Activated CD4-positive, CD25-positive, alpha-beta regulatory T cell treated with anti-CD3 and anti-CD28 coated beads, Interleukin-2, amount 50 U/mL, for 24 hours (primary cell): ENCODE data around the gene C17orf50.

ENCODE experiments used
- ATAC-seq, 2 donors: fragments of 150-1000 bp; cut with Tn5 transposase; one replicate each; pipeline ENCODE4 v1.10.0; 2021; ENCODE audit warnings: mild to moderate bottlenecking in 1 of 2, moderate library complexity in 1 of 2

Gene C17orf50

GRCh38 chr17:35760587-35760986 is at the start of gene C17orf50:
Gene C17orf50, plus strand, starts transcription at chr17:35760887. Its CDS starts 55 bp downstream, at chr17:35760942.
- no peak for ATAC-seq

DNA sequence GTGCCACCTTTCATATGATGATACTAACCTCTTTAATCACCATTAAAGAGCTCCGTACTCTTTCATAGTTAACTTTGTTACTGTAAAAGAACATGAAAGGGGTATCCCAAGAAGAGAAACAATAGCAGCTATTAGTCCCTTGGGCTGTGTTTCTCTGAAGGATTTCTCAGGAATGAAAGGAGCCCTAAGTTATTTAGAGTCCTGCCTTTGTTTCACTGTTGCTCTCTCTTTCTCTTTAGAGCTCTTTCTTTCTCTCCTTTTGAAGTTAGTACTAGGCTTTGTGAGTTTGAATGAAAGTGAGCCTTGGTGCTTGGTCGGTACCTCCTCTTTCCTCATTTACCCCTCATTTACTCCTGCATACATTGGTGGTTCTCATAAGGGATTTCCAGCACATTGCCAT is 49.7 kb upstream of the C17orf50 start:
- ATAC-seq = no peak

- ATAC-seq = no peak
These were observed 47.5 kb upstream of the C17orf50 start for GRCh38 chr17:35713069-35713728.

DNA sequence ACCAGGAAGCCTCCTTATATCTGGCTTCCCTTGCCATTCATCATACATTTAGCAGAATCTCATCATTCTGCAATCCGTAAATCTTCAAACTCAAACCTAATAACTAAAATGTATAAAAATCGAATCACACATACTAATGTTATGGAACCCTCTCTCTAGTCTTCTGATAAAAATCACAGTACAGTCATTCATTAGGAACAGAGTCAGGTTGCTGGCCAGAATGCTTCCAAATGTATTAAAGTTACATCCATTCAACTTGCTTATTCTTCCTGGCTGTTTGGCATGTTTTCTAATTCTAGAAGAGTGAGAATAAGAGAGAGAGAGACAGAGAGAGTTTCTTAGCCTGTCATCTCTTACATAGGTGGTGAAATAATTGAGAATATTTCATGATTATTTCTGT is 45.7 kb upstream of the C17orf50 start:
- ATAC-seq = no peak

GRCh38 chr17:35715416-35715815 is 45.3 kb upstream of the C17orf50 start:
- ATAC-seq = no peak

DNA sequence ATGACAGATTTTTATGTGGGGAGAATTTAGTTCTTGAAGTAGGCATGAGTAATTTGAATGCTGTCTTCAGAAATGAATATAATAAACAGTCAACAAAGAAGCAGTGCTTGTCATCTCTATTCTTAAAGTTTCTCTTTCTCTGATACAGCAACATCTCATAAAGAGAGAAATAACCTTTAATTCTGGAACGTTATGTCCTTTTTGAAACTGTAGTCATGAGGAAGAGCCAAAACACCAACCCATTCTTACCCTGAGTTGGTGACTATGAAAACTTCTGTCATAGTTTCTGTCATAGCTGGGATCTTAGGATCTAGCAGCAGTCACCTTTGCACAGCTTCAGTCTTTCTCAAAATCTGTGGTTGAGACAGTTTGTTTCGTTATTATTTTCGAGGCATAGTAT is 44.5 kb upstream of the C17orf50 start:
- ATAC-seq = peak in 1 of 2 donors; percentile 20

DNA sequence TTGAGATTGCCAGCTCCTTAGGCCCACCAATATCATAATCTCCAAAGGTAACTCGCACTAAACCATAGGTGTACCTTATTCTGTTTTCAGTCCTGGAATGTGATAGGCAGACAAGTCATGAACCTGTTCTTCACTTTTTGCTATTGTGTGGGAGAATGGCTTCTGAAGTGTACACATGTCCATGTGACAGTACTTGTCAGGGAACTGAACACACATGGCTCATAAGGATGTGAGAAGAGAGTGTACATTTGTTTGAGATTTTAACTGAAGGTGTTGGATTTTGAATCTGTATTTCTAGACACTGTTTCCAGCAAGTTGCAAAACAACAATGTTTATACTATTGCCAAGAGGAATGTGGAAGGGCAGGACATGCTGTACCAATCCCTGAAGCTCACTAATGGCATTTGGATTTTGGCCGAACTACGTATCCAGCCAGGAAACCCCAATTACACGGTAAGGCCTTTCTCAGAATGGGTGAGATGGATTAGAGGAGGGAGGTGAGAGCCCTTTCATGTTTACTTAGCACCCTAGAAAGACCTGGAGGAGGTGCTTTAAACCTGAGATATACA is 43.7 kb upstream of the C17orf50 start:
- no peak for ATAC-seq

- no peak for ATAC-seq
These were observed 43.2 kb upstream of the C17orf50 start for GRCh38 chr17:35717475-35717874.

DNA sequence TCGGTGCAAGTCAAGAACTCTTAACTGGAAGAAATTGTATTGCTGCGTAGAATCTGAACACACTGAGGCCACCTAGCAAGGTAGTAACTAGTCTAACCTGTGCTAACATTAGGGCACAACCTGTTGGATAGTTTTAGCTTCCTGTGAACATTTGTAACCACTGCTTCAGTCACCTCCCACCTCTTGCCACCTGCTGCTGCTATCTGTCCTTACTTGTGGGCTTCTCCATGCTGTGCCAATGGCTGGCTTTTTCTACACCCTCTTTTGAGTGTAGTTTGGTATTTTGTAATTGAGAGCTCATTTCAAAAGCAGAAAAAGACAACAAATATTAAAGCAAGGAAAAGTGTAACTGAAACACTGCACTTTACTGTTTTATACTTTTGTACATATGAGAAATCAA is 37.0 kb upstream of the C17orf50 start:
- no peak for ATAC-seq

- ATAC-seq = no peak
These were observed 35.6 kb upstream of the C17orf50 start for GRCh38 chr17:35725058-35725457.

DNA sequence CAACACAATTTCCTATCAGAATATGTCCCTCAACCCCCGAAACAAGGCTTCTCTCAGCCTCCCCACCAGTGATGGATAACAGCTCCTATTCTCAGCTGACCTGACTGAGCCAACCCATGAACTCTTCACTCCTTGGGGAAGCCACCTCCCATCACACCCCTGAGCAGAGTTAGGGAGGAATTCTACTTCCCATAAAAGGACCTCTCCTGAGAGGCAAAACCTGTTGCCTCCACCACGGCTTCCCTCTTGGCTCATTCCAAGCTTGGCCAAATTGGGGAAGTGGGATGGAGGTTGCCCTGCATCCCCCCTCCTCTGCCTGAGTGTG is 34.9 kb upstream of the C17orf50 start:
- no peak for ATAC-seq

- ATAC-seq = no peak
These were observed 34.3 kb upstream of the C17orf50 start for GRCh38 chr17:35726127-35726952.

DNA sequence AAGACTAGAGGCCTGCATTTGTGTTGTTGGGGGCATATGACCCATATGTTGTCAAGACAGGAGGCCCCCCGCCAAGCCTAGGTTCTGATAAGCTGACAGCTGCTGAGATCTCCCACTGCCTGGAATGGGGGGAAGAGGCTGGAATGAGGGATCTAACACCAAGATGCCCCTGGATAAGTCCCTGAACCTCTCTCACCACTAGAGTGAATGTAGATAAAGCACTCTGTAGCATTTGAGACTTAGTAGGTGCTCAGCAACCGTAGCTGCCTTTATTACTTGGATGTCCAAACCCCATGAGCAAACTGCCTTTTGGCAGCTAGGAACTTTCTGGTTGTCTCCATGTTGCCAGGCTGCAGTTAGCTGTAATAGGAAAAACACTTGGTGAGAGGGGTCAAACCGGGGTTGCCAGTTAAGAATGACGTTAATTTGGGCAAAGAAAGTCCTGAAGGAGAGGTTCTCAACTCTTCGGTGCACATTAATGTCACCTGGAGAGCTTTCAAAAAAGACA is 33.7 kb upstream of the C17orf50 start:
- no peak for ATAC-seq

DNA sequence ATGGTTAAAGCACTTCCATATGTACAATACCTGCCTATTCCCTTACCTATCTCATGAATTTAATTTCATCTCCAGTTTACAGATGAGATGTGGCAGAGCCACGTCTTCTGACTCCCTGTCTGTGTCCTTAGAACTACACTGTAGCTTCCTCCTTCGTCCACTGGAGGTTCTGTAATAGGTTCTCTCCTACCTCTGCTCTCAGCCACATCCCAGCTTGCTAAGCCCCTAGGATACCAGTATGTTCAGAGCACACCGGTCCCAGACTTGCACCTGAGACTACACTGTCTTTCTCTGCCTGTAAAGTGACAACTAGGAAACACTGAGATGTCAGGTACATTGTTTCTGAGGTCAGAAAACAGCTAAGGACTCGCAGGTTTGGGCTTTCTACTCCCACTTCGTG is 33.1 kb upstream of the C17orf50 start:
- no peak for ATAC-seq

DNA sequence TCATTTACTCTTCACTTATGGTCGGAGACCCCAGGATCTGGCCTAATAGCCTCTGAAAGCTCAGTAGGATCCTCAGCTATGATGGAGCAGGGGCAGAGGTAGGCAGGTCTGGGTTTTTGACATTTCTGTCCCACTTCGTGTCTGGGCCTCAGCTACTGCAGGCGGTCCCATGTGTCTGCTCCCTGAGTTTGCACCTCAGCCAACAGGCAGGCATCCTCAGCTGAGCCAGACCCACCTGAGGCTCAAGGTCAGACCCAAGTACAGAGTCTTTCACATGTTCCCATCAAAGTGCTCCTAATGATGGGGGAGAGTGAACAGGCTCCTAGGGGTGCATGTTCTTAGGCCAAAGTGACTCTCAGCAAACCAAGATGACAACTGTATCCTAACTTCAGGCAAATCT is 32.1 kb upstream of the C17orf50 start:
- no peak for ATAC-seq

DNA sequence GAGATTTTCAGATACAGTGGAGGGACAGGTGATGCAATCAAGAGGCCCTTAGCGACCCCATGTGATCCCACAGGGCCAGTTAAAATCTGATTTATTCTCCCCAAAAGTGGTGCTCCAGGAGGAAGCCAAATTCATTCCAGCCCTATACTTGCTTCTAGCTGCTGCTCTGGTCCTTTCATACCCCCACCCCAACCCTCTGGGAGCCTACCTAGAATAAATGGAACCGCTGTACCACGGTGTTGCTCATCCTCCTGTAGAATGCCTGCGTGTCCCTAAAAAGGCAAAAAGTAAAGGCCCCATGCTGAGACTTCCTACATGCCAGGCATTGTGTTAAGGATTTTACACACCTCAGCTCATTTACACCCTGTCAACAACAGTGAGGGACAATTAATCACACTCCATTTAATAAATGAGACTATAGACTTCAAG is 31.3 kb upstream of the C17orf50 start:
- ATAC-seq = no peak

DNA sequence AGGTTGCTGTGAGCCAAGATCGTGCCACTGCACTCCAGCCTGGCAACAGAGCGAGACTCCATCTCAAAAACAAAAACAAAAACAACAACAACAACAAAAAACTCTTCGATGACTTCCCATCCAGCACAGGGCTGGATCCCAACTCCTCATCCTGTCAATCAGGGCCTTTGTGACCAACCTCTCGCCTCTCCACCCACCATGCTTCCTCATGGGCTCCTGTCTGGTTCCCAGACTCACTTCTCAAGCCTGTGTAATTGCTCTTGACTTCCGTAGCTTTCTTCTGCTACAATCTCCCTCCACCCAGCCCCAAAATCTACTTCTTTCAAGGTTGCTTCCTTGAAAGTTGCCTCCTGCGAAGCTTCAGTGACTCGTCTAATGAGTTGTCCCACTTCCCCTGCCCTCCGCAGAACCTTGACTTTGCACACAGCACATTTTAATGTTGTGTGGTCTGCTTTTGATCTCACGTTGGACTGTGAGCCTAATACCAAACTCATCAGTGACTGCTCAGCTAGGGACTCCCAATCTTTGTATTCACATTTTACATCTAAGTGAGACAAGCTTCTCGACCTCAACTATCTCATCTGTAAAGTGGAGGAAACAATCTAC is 30.2 kb upstream of the C17orf50 start:
- no peak for ATAC-seq

GRCh38 chr17:35731239-35731916 is 29.3 kb upstream of the C17orf50 start, which contains the start of gene RASL10B:
Gene RASL10B, plus strand, starts transcription at chr17:35731639. Its CDS starts 3,546 bp downstream, at chr17:35735185.
- peak; percentile 55 to 65 for ATAC-seq

GRCh38 chr17:35731917-35732805 is 28.5 kb upstream of the C17orf50 start:
- no peak for ATAC-seq

- ATAC-seq = no peak
These were observed 27.9 kb upstream of the C17orf50 start for GRCh38 chr17:35732806-35733136.

DNA sequence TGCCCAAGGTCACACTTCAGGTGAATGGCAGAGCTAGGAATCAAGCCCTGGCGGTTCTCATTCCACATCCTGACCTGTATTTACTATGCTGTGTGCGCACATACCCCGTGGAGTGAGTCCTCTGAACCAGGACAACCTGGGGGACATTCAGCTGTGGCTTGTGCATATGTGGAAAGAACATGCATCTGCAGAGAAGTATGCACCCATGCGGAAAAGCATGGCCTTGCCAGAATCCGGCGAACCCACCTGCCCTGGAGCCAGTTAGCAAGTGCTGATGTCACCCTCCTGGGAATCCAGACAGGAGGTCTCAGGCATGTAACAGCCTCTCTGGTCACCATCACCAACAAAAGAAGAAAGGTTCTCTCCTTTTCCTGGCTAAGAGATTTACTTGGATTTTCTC is 27.3 kb upstream of the C17orf50 start:
- ATAC-seq = no peak

- no peak for ATAC-seq
These were observed 26.3 kb upstream of the C17orf50 start for GRCh38 chr17:35734396-35734795.
